Hepatocyte (in vitro differentiated cells): Measurements from ENCODE around the gene CHRNA7.

ENCODE experiments used
- EZH2 ChIP-seq: fragments of 200-600 bp; sonication (generic); IDR thresholded peaks from 2 replicates; pipeline ENCODE4 v1.6.1; 2016; ENCODE audit warnings: antibody characterized with exemption, mild to moderate bottlenecking, borderline replicate concordance
- TF ChIP-seq, protein P1 (sequence below): fragments of 200-600 bp; sonication (generic); IDR thresholded peaks from 2 replicates; pipeline ENCODE4 v1.5.1; 2016; ENCODE audit warnings: antibody characterized with exemption, mild to moderate bottlenecking; ENCODE audit not compliant: poor library complexity

DNA sequence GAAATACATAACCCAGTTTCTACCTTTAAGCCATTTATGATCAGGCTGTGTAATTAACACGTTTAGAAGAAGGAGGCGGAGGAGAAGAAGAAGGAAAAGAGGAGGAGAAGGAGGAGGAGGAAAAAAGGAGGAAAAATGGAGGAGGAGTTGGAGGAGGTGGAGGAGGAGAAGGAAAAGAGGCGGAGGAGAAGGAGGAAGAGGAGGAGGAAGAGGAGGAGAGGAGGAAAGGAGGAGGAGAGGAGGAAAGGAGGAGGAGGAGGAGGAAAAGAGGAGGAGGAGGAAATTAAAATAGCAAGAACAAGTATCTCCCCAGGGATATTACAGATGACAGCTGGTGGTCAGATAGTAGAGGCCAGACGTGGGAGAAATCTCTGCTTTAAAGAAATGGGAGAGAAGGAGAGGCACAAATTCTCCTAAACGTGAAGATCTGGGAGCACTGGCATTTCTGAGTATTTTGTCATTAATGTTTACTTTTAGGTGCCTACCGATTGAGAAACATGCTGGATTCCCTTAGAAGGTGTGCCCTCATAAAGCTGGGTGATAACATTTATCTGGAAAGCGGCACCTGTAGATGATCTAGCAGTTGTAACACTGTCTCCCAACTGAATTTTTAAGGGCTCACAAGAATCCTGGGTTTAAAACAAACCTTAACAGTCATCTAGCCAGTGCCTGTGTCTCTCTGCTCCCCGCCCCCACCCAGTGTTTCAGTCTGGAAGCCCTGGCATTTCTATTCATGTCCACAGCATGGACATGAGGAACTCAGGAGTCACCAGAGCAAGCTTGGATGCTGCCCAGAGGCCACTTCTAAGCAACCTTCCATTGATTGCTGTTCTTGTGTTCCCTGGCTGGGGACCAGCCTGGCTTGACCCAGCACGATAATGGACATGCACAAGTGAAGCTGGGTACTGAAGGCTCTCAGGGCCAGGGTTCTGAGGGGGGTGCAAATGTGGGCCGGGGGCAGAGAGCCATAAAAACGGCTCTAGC lies 75.2 kb downstream of the CHRNA7 start:
- TF ChIP-seq, protein P1, sequence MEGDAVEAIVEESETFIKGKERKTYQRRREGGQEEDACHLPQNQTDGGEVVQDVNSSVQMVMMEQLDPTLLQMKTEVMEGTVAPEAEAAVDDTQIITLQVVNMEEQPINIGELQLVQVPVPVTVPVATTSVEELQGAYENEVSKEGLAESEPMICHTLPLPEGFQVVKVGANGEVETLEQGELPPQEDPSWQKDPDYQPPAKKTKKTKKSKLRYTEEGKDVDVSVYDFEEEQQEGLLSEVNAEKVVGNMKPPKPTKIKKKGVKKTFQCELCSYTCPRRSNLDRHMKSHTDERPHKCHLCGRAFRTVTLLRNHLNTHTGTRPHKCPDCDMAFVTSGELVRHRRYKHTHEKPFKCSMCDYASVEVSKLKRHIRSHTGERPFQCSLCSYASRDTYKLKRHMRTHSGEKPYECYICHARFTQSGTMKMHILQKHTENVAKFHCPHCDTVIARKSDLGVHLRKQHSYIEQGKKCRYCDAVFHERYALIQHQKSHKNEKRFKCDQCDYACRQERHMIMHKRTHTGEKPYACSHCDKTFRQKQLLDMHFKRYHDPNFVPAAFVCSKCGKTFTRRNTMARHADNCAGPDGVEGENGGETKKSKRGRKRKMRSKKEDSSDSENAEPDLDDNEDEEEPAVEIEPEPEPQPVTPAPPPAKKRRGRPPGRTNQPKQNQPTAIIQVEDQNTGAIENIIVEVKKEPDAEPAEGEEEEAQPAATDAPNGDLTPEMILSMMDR, result no peak
- TF ChIP-seq EZH2, result no peak
